ENCODE data around the gene ACAA2. TPM values are rescaled to one million over a fixed set of nuclear protein-coding genes. Genes with fewer than 3 reads are reported as not detected.

ACAA2 gene
- total and polyA plus RNA-seq, 2 of the 8 experiments (the other 6 are each of a cell fraction or from before 2014, with no cell fraction given), result 63.4 to 151 TPM

GRCh38 chr18:49786019-49786720 lies 27.2 kb downstream of the ACAA2 start:
- Histone ChIP-seq H3K23me2 (ENCODE audit: low read depth, low read length) (no peaks in the 10 kb centered on the region), H4K91ac (replicated peaks; ENCODE audit: insufficient read length, low read length) (no peak overlapping the region), H2AFZ (ENCODE audit: low read length) (no peak overlapping the region), H3K56ac (replicated peaks; ENCODE audit: insufficient read length, low read depth, low read length) (no peak overlapping the region), H3K36me3 (ENCODE audit: control insufficient read depth in 2 of 4, insufficient read depth in 4 of 4, low read length in 3 of 4) (peaks cover 5 to 85% (median 45%) of the 10 kb centered on the region in 4 experiments), H2BK20ac (ENCODE audit: low read length) (no peak overlapping the region), H3K4me1 (replicated peaks in 1 of 4; ENCODE audit: control insufficient read depth in 3 of 4, insufficient read depth in 4 of 4, low read length in 3 of 4) (no peaks in the 10 kb centered on the region), H3K9ac (replicated peaks in 1 of 4; ENCODE audit: extremely low read depth in 1 of 4, low read depth in 3 of 4, low read length in 3 of 4) (no peak overlapping the region), H2BK120ac (replicated peaks; ENCODE audit: low read depth, low read length) (no peak overlapping the region), H3K27me3 (replicated peaks in 1 of 4; ENCODE audit: control insufficient read depth in 3 of 4, extremely low read depth in 1 of 4, insufficient read depth in 3 of 4, low read length in 3 of 4) (no peaks in the 10 kb centered on the region), H3K79me1 (ENCODE audit: low read depth, low read length) (no peaks in the 10 kb centered on the region), H2BK15ac (ENCODE audit: low read length) (no peak overlapping the region), H3K27ac (ENCODE audit: low read depth, low read length) (no peak overlapping the region), H3K79me2 (ENCODE audit: control insufficient read depth in 1 of 2, insufficient read depth in 2 of 2, low read length in 2 of 2) (no peaks in the 10 kb centered on the region), H2BK5ac (ENCODE audit: low read depth, low read length) (no peak overlapping the region), H4K8ac (ENCODE audit: extremely low read depth, insufficient read depth, low read length) (no peak overlapping the region), H3K14ac (ENCODE audit: insufficient read length) (no peak overlapping the region), H3K4ac (replicated peaks; ENCODE audit: insufficient read length, low read depth, low read length) (no peak overlapping the region), H4K5ac (ENCODE audit: insufficient read length, low read depth, low read length) (no peak overlapping the region), H2BK12ac (ENCODE audit: low read depth, low read length) (no peak overlapping the region), H3K18ac (ENCODE audit: extremely low read depth, low read length) (no peak overlapping the region), H2AK5ac (ENCODE audit: low read depth, low read length) (no peak overlapping the region), H3K4me2 (ENCODE audit: insufficient read depth in 1 of 2, low read depth in 2 of 2, low read length in 2 of 2) (no peak overlapping the region), H4K20me1 (replicated peaks in 1 of 2; ENCODE audit: control insufficient read depth in 1 of 2, insufficient read depth in 2 of 2, low read length in 2 of 2) (peaks cover 0 to 2% of the 10 kb centered on the region in 2 experiments), H3K9me3 (ENCODE audit: insufficient read depth in 2 of 2, low read depth in 1 of 2, low read length in 1 of 2) (no peaks in the 10 kb centered on the region), H3K23ac (ENCODE audit: insufficient read length) (no peak overlapping the region), H3K4me3 (ENCODE audit: extremely low read depth in 1 of 4, insufficient read depth in 2 of 4, low read depth in 3 of 4, low read length in 4 of 4) (no peak overlapping the region)
- ChIA-PET CTCF (ENCODE audit: partially characterized antibody) (interaction anchor here (1.2 to 4.4 kb wide), 2 partner anchors 67 to 73 kb away, joined by 5 to 24 read pairs; no protein-coding TSS in a partner anchor), POLR2A (ENCODE audit: partially characterized antibody) (no interaction called here)
- WGBS, 2 experiments (ENCODE audit: extremely low coverage in 1 of 2, insufficient coverage in 1 of 2, insufficient read length in 1 of 2, insufficient replicate concordance in 2 of 2, low coverage in 1 of 2, low lambda C conversion rate in 2 of 2, missing lambda C conversion rate in 1 of 2), result 86% methylated on average over 1 of the region's 1 CpG; no CpG with 5 or more reads in 1 of the 2 experiments
- DNase-seq (ENCODE audit: low read depth in 1 of 2, low spot score in 2 of 2) (no peak), FAIRE-seq (no peak)
- TF ChIP-seq SP2 (IDR thresholded peaks at IDR 0.05; ENCODE audit: low read length) (no peak), TBP (IDR thresholded peaks at IDR 0.05; ENCODE audit: low read depth, low read length) (no peak), KDM1A (IDR thresholded peaks at IDR 0.05; ENCODE audit: borderline replicate concordance, low read length) (no peak)
